OCI-LY1 (cell line): ENCODE results near the gene ITIH1.

Source experiments
- H2AFZ ChIP-seq: fragments of 200-600 bp; sonication (generic), shearing (Covaris generic); 2 replicates; pipeline ENCODE4 v1.6.0; 2014; ENCODE audit warnings: antibody characterized with exemption, mild to moderate bottlenecking, low read length
- H3F3A ChIP-seq: fragments of 200-600 bp; sonication (generic), shearing (Covaris generic); 2 replicates; pipeline ENCODE4 v1.6.0; 2014; ENCODE audit warnings: mild to moderate bottlenecking, antibody characterized with exemption, low read length, moderate library complexity; ENCODE audit not compliant: insufficient read depth
- H3K27ac ChIP-seq: fragments of 200-600 bp; sonication (generic); 2 replicates; pipeline ENCODE4 v1.5.1; 2014; ENCODE audit warnings: low read length, mixed run types, mild to moderate bottlenecking, low read depth; ENCODE audit not compliant: poor library complexity, severe bottlenecking
- H3K27me3 ChIP-seq: fragments of 200-600 bp; sonication (generic); 2 replicates; pipeline ENCODE4 v1.6.0; 2014; ENCODE audit warnings: antibody characterized with exemption, mild to moderate bottlenecking, low read length, moderate library complexity; ENCODE audit not compliant: insufficient read depth
- H3K36me3 ChIP-seq: fragments of 200-600 bp; sonication (generic); 2 replicates; pipeline ENCODE4 v1.6.1; 2014; ENCODE audit warnings: mild to moderate bottlenecking, antibody characterized with exemption, low read length, moderate library complexity, mixed read lengths; ENCODE audit not compliant: insufficient read depth
- H3K4me1 ChIP-seq: fragments of 200-600 bp; sonication (generic); 2 replicates; pipeline ENCODE4 v1.5.1; 2014; ENCODE audit warnings: mild to moderate bottlenecking, low read length, moderate library complexity; ENCODE audit not compliant: insufficient read depth, severe bottlenecking
- H3K4me2 ChIP-seq: fragments of 200-600 bp; sonication (generic), shearing (Covaris generic); 2 replicates; pipeline ENCODE4 v1.6.1; 2014; ENCODE audit warnings: low read length
- H3K4me3 ChIP-seq: fragments of 200-600 bp; sonication (generic); 2 replicates; pipeline ENCODE4 v1.5.1; 2014; ENCODE audit warnings: low read length, low read depth, mild to moderate bottlenecking, mixed read lengths; ENCODE audit not compliant: poor library complexity, severe bottlenecking
- H3K79me2 ChIP-seq: fragments of 200-600 bp; shearing (Covaris generic); 2 replicates; pipeline ENCODE4 v1.6.1; 2016; ENCODE audit warnings: mixed run types, low read length, mixed read lengths; ENCODE audit not compliant: insufficient read depth
- H3K9ac ChIP-seq: fragments of 200-600 bp; sonication (generic), shearing (Covaris generic); 2 replicates; pipeline ENCODE4 v1.6.1; 2014; ENCODE audit warnings: mild to moderate bottlenecking, low read length, mixed read lengths
- H3K9me2 ChIP-seq: fragments of 200-600 bp; sonication (generic), shearing (Covaris generic); 2 replicates; pipeline ENCODE4 v1.6.1; 2014; ENCODE audit warnings: low read depth, mild to moderate bottlenecking, low read length, mixed read lengths
- H3K9me3 ChIP-seq: fragments of 200-600 bp; shearing (Covaris generic); 2 replicates; pipeline ENCODE4 v1.6.1; 2014; ENCODE audit warnings: low read length, mixed read lengths
- H4K20me1 ChIP-seq: fragments of 200-600 bp; sonication (generic), shearing (Covaris generic); 2 replicates; pipeline ENCODE4 v1.6.0; 2016; ENCODE audit warnings: mild to moderate bottlenecking, low read length; ENCODE audit not compliant: insufficient read depth
- EZH2 ChIP-seq: fragments of 200-600 bp; sonication (generic), shearing (Covaris generic); IDR thresholded peaks from 2 replicates; pipeline ENCODE4 v1.8.0; 2017; ENCODE audit warnings: borderline replicate concordance, mixed run types, mild to moderate bottlenecking, antibody characterized with exemption, low read length, moderate library complexity, mixed read lengths
- TF ChIP-seq, protein P1 (sequence below): fragments of 200-600 bp; sonication (generic), shearing (Covaris generic); IDR thresholded peaks from 2 replicates; pipeline ENCODE4 v1.5.1; 2017; ENCODE audit warnings: mild to moderate bottlenecking, antibody characterized with exemption, low read length, moderate library complexity, mixed read lengths

ITIH1 gene

DNA sequence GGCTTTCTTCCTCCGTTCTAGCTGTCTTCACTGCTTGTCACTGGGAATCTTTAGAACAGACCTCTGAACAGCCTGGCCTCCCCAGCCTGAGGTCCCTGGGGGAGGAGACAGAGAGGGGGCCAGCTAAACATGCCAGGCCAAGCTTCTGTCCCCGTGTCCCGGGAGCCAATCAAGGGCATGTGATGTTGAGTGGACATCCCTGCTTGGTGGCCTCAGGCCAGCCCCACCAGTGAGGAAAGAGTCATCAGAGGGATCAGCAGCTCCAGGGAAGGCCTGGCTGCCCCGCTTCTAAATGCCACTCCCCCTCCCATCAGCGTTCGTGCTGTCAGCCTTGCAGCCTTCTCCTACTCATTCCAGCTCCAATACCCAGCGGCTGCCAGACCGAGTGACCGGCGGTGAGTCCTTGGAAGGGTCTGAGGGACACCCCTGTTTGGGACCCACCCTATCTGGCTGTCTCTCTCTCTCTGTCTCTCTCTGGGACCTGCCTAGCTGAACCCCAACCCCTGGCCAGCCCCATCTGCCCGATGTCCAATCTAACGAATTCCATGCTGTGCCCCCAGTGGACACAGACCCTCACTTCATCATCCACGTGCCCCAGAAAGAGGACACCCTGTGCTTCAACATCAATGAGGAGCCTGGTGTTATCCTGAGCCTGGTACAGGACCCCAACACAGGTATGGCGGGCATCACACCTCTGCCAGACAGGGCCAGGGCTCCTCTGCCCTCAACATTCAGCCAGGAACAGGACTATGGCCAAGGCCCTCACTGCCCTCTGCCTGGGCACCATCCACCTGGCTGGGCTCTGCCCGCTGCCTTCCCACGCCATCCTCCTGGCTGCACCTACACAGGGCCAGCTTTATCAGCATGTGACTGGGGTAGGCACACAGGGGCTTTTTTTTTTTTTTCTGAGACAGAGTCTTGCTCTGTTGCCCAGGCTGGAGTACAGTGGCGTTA lies 10.6 kb downstream of the ITIH1 start:
- no peak overlapping the region for H2AFZ ChIP-seq
- H3K9me2 ChIP-seq, result no peaks in the 10 kb centered on the region
- H4K20me1 ChIP-seq, result no peaks in the 10 kb centered on the region
- no peak overlapping the region for H3K9ac ChIP-seq
- H3K79me2 ChIP-seq, result no peaks in the 10 kb centered on the region
- H3K9me3 ChIP-seq, result no peaks in the 10 kb centered on the region
- H3F3A ChIP-seq, result no peaks in the 10 kb centered on the region
- H3K4me1 ChIP-seq, result no peaks in the 10 kb centered on the region
- H3K36me3 ChIP-seq, result no peaks in the 10 kb centered on the region
- H3K4me3 ChIP-seq, result no peak overlapping the region
- TF ChIP-seq, protein P1, sequence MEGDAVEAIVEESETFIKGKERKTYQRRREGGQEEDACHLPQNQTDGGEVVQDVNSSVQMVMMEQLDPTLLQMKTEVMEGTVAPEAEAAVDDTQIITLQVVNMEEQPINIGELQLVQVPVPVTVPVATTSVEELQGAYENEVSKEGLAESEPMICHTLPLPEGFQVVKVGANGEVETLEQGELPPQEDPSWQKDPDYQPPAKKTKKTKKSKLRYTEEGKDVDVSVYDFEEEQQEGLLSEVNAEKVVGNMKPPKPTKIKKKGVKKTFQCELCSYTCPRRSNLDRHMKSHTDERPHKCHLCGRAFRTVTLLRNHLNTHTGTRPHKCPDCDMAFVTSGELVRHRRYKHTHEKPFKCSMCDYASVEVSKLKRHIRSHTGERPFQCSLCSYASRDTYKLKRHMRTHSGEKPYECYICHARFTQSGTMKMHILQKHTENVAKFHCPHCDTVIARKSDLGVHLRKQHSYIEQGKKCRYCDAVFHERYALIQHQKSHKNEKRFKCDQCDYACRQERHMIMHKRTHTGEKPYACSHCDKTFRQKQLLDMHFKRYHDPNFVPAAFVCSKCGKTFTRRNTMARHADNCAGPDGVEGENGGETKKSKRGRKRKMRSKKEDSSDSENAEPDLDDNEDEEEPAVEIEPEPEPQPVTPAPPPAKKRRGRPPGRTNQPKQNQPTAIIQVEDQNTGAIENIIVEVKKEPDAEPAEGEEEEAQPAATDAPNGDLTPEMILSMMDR, result no peak
- TF ChIP-seq EZH2, result no peak
- H3K27ac ChIP-seq, result no peak overlapping the region
- H3K27me3 ChIP-seq, result no peaks in the 10 kb centered on the region
- H3K4me2 ChIP-seq, result no peak overlapping the region

DNA sequence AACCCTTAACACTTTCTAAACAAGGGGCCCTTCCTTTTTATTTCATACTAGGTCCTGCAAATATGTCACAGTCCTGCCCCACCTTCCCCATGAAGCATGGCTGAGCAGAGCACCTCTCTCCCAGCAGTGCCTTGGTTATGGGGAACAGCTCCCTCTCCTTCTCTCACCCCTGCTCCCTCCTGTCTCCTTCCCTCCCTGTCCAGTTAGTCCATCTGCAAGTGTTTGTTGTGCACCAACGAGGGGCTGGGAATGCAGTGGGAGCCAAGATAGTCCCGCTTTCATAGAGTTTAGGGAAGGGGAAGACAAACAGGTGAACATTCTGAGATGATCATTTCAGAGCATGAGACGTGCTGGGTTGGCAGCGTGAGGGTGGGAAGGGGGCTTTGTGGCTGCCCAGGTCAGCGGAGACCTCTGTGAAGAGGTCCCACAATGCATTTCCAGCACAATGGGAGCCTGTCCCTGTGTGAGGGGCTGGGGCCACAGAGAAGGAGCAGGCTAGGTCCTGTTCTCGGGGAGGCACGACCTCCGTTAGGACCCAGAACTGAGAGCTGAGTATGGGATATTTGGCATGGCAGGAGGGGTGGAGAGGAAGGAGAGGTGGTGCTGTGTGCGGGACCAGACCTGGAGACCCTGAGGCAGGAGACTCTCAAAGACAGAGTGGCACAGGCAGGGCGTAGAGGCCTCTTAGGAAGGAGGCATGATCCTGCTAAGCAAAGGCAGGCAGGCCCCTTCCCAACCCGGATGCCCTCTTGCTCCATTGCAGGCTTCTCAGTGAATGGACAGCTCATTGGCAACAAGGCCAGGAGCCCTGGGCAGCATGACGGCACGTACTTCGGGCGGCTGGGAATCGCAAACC lies 11.7 kb downstream of the ITIH1 start:
- Histone ChIP-seq H4K20me1 (no peaks in the 10 kb centered on the region), H3K9me2 (no peaks in the 10 kb centered on the region), H3K27me3 (no peaks in the 10 kb centered on the region), H3K36me3 (no peaks in the 10 kb centered on the region), H3K27ac (no peak overlapping the region), H3F3A (no peaks in the 10 kb centered on the region), H3K4me2 (no peak overlapping the region), H3K79me2 (no peaks in the 10 kb centered on the region), H3K9ac (no peak overlapping the region), H3K4me3 (no peak overlapping the region), H3K4me1 (no peaks in the 10 kb centered on the region), H2AFZ (no peak overlapping the region), H3K9me3 (no peaks in the 10 kb centered on the region)
- no peak for TF ChIP-seq EZH2
- TF ChIP-seq, protein P1, result no peak

DNA sequence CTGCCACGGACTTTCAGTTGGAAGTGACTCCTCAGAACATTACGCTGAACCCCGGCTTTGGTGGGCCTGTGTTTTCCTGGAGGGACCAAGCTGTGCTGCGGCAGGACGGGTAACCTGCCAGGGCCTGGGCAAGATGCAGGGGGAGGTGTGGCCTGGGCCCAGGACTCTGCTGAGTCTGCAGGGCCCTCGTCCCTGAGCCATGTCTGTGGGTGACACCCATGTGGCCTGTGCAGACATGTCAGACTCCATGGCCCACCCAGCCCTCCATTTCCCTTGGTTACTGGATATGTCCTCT lies 12.3 kb downstream of the ITIH1 start:
- Histone ChIP-seq H3K4me1 (no peaks in the 10 kb centered on the region), H3F3A (no peaks in the 10 kb centered on the region), H3K9ac (no peak overlapping the region), H3K79me2 (no peaks in the 10 kb centered on the region), H3K36me3 (no peaks in the 10 kb centered on the region), H3K27ac (no peak overlapping the region), H4K20me1 (no peaks in the 10 kb centered on the region), H3K4me3 (no peak overlapping the region), H2AFZ (no peak overlapping the region), H3K4me2 (no peak overlapping the region), H3K9me2 (no peaks in the 10 kb centered on the region), H3K27me3 (no peaks in the 10 kb centered on the region), H3K9me3 (no peaks in the 10 kb centered on the region)
- TF ChIP-seq, protein P1, result no peak
- no peak for TF ChIP-seq EZH2
